B cell (primary cell): ENCODE data around the gene SLC25A17.

Source experiments
- CTCF ChIP-seq: fragments of 200-600 bp; IDR thresholded peaks from one replicate; pipeline ENCODE4 v1.8.0; 2022; ENCODE audit warnings: antibody characterized with exemption, mild to moderate bottlenecking
- EZH2 ChIP-seq: IDR thresholded peaks from 2 replicates; pipeline ENCODE4 v1.6.1; 2012; ENCODE audit warnings: borderline replicate concordance, low read depth, mild to moderate bottlenecking, moderate library complexity, low read length; ENCODE audit not compliant: insufficient read depth, poor library complexity, severe bottlenecking

GRCh38 chr22:40855979-40856512, 36.9 kb upstream of the SLC25A17 start:
- TF ChIP-seq CTCF (no peak), EZH2 (no peak)
